ENCODE results near the gene FGL2.

The FGL2 gene, protein sequence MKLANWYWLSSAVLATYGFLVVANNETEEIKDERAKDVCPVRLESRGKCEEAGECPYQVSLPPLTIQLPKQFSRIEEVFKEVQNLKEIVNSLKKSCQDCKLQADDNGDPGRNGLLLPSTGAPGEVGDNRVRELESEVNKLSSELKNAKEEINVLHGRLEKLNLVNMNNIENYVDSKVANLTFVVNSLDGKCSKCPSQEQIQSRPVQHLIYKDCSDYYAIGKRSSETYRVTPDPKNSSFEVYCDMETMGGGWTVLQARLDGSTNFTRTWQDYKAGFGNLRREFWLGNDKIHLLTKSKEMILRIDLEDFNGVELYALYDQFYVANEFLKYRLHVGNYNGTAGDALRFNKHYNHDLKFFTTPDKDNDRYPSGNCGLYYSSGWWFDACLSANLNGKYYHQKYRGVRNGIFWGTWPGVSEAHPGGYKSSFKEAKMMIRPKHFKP

GRCh38 chr7:77199013-77199966 lies at the start of gene FGL2:
TSS of gene FGL2 (minus strand) at chr7:77199819. CDS start at chr7:77199793, 26 bp downstream.
- no peak for DNase-seq (ENCODE audit: extremely low read depth, low read depth)
- TF ChIP-seq, protein P1, sequence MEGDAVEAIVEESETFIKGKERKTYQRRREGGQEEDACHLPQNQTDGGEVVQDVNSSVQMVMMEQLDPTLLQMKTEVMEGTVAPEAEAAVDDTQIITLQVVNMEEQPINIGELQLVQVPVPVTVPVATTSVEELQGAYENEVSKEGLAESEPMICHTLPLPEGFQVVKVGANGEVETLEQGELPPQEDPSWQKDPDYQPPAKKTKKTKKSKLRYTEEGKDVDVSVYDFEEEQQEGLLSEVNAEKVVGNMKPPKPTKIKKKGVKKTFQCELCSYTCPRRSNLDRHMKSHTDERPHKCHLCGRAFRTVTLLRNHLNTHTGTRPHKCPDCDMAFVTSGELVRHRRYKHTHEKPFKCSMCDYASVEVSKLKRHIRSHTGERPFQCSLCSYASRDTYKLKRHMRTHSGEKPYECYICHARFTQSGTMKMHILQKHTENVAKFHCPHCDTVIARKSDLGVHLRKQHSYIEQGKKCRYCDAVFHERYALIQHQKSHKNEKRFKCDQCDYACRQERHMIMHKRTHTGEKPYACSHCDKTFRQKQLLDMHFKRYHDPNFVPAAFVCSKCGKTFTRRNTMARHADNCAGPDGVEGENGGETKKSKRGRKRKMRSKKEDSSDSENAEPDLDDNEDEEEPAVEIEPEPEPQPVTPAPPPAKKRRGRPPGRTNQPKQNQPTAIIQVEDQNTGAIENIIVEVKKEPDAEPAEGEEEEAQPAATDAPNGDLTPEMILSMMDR (IDR thresholded peaks at IDR 0.05; ENCODE audit: low read depth, low read length), result no peak

DNA sequence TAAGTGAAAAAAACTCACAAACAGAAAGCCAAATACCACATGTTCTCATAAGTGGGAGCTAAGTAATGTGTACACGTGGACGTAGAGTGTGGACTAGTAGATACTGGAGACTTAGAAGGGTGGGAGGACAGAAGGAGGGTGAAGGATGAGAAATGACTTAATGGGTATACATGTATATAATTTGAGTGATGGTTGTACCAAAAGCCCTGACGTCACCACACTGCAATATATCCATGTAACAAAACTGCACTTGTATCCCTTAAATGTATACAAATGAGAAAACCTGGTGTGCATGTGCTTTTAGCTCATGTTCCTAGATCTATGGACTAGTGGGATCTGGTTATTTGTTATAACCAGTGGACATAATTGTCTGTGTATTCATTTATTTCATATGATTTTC lies 48.5 kb upstream of the FGL2 start:
- no peak for DNase-seq (ENCODE audit: extremely low read depth, low read depth)
- TF ChIP-seq, protein P1 (IDR thresholded peaks at IDR 0.05; ENCODE audit: low read depth, low read length), result no peak

- peak; percentile 29 for DNase-seq (ENCODE audit: extremely low read depth, low read depth)
- TF ChIP-seq, protein P1 (IDR thresholded peaks at IDR 0.05; ENCODE audit: low read depth, low read length), result peak; percentile 78
Measured at GRCh38 chr7:77247206-77247850, 47.7 kb upstream of the FGL2 start.

DNA sequence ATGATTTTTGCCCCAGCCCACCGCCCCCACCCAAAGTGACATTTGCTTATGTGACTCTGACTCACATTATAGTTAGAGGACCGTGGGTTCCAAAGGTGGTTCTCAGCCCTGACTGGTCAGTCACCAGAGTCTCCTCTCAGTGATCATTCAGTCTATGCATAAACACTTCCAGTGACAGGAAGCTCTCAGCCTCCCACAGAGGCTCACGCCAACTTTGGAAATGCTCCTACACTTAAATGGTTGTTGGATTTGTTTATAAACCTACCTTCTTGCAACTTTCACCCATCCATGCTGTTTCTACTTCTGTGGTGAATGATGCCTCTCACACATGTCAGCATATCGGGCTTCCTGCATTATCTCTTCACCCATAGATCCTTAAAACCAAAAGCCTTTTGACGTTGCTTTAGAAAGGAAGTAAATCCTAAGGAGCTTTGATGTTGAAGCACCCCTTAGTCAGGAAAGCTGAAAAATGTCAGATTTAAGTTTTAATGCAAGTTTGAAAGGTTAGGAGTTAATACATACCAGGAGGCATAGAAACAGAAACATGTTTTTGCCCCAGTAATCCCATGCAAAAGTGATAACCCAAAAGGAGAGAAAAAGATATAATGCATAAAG lies 46.5 kb upstream of the FGL2 start:
- DNase-seq (ENCODE audit: extremely low read depth, low read depth), result no peak

DNA sequence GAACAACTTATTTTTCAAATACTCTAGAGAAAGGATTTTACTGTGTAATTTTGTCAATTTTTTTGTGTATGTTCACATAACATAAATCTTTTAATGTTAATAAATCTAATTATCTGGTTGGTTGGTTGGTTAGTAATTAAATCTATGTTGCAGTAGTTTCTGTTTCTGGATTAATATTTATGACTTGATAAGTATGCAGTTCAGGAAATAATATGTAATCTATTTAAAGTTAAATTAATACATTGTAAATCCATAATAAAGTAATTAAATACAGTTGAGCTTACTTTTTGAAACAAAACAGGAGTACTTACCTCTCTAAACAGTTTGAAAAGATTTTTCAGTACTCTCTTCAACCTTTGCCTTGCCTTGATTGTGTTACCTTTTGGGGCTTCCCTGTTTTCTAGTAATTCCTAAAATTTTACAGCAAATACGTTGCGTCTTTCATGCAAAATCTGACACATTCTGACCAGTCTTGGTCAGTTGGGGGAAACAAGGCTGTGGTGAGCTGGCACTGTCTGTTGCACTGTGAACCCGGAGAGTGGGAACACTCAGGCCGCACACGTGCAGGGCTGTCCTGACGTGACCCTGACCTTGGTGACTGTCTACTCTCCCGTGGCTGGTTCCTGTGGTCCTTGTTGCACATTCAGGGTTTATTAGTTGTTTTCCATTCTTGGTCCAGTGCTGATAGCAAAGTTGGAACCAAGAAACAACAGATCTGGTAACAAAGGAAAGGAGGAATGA lies 45.6 kb upstream of the FGL2 start:
- no peak for DNase-seq (ENCODE audit: extremely low read depth, low read depth)
- TF ChIP-seq, protein P1 (IDR thresholded peaks at IDR 0.05; ENCODE audit: low read depth, low read length), result no peak

More for the DNA sequence above, 46.5 kb upstream of the FGL2 start:
- TF ChIP-seq, protein P1 (IDR thresholded peaks at IDR 0.05; ENCODE audit: low read depth, low read length), result no peak

GRCh38 chr7:77244222-77244934 lies 44.8 kb upstream of the FGL2 start:
- DNase-seq (ENCODE audit: extremely low read depth, low read depth), result no peak
- TF ChIP-seq, protein P1 (IDR thresholded peaks at IDR 0.05; ENCODE audit: low read depth, low read length), result no peak

Data from AG09319 (cell line).